IPS-20b (cell line): ENCODE results near the gene CIAO2A.
"Not testable (repeated sequence)": the region's sequence is repeated elsewhere in the genome, so short reads cannot be mapped to it uniquely, and the experiment has no call there.

Experiments used
- H3K27ac ChIP-seq: one replicate; pipeline ENCODE4 v1.5.1; 2013; ENCODE audit warnings: low read length
- H3K27me3 ChIP-seq: 2 replicates; pipeline ENCODE4 v1.6.1; 2013; ENCODE audit warnings: mild to moderate bottlenecking, low read length, inconsistent platforms; ENCODE audit not compliant: insufficient read depth
- H3K36me3 ChIP-seq: 2 replicates; pipeline ENCODE4 v1.6.1; 2013; ENCODE audit warnings: low read depth, mild to moderate bottlenecking, inconsistent platforms, low read length, moderate library complexity; ENCODE audit not compliant: insufficient read depth
- H3K4me1 ChIP-seq: 2 replicates; pipeline ENCODE4 v1.6.1; 2013; ENCODE audit warnings: mild to moderate bottlenecking, control low read depth, inconsistent platforms, low read length, moderate library complexity; ENCODE audit not compliant: insufficient read depth
- H3K4me3 ChIP-seq: 2 replicates; pipeline ENCODE4 v1.5.1; 2013; ENCODE audit warnings: mild to moderate bottlenecking, low read length, inconsistent platforms
- H3K9ac ChIP-seq: 2 replicates; pipeline ENCODE4 v1.6.1; 2013; ENCODE audit warnings: low read depth, mild to moderate bottlenecking, inconsistent platforms, low read length, moderate library complexity
- H3K9me3 ChIP-seq: 2 replicates; pipeline ENCODE4 v1.6.1; 2013; ENCODE audit warnings: mild to moderate bottlenecking, low read depth, low read length, inconsistent platforms; ENCODE audit not compliant: insufficient read depth

CIAO2A gene

DNA sequence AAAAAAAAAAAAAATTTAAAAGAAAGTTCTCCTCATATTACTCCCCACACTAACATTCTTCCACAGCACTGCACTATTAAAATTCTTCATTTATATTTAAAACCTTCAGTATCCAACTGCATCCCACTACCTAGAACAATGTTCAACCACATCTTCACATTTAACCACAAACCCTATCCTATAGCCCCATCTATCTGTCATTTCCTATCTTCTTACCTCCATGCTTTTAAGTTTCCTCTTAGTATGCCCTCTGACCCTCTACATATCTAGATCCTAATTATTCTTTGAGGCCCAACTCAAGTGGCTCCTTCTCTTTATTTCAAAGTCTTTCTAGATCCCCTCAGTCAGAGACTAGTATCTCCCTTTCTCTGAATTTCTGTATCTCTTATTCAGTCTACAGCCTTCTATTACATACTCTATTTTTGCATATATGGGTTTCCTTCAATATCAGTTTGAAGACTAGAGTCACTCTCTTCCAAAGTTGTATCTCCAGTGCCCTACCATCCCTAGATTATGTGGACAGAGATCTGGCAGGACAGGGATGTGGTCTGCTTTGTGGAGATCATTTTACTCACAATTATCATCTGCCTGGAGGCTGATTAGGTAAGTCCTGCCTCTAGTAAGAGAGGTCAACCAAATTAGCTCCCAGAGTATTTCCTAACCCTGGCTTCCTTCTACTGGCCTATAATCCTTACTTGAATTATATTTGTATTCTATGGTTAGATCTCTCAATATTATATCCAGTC, 1.4 kb downstream of the CIAO2A start:
- peak overlapping the region; percentile 80 for H3K4me3 ChIP-seq
- H3K27ac ChIP-seq, result no peak overlapping the region
- peaks cover 17% of the 10 kb centered on the region for H3K36me3 ChIP-seq
- H3K9ac ChIP-seq, result peak overlapping the region; percentile 92
- H3K9me3 ChIP-seq, result no peaks in the 10 kb centered on the region
- no peaks in the 10 kb centered on the region for H3K27me3 ChIP-seq
- peaks cover 11% of the 10 kb centered on the region for H3K4me1 ChIP-seq

DNA sequence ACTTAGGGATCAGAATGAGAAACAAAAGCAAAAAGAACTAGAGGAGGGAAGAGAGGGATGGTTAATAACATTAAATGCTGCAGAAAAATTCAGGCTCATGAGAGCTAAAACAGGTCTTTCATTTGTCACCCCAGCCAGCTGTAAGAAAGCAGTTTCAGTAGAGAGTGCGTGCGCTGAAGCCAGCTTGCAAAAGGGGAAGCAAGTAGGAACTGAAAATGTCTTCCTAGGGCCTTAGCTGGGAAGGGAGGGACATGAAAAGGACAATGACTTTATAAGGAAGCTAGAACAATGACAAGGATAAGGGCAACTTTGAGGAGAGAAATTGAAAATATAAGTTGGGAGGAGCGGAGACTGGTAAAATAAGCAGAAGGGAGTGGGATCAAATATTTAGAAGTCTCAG, 3.1 kb downstream of the CIAO2A start:
- Histone ChIP-seq H3K9me3 (no peaks in the 10 kb centered on the region), H3K27me3 (no peaks in the 10 kb centered on the region), H3K4me3 (no peak overlapping the region), H3K9ac (no peak overlapping the region), H3K36me3 (peaks cover 19% of the 10 kb centered on the region), H3K27ac (no peak overlapping the region), H3K4me1 (peaks cover 11% of the 10 kb centered on the region)

DNA sequence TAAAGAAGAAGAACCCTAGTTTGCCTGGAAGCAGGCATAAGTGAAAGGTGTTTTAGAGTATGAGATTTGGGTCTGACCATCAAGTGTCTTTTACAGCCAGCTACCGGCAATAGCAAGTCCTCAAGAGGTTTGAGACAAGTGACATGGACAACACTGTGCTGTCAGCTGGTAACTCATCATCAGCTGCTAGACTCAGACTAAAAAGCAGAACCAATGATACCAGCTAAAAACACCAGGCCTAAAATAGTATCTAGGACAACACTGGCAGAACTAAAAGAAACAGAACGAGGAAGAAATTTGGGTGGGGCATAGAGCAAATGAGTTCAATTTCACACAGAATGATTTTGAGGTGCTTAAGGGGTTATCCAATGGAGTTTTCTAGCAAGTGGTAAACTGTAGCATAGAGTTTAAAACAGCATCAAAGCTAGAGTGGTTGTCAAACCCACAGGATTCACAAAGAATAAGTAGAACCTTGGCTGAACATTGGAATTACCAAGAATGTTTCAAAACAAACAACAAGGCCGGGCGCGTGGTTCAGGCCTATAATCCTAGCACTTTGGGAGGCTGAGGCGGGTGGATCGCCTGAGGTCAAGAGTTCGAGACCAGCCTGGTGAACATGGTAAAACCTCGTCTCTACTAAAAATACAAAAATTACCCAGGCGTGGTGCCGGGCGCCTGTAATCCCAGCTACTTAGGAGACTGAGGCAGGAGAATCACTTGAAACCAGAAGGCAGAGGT, 3.9 kb downstream of the CIAO2A start:
- no peak overlapping the region for H3K27ac ChIP-seq
- peaks cover 19% of the 10 kb centered on the region for H3K36me3 ChIP-seq
- no peak overlapping the region for H3K9ac ChIP-seq
- H3K9me3 ChIP-seq, result no peaks in the 10 kb centered on the region
- H3K4me3 ChIP-seq, result no peak overlapping the region
- H3K27me3 ChIP-seq, result no peaks in the 10 kb centered on the region
- peaks cover 8% of the 10 kb centered on the region; the same call in 1 of the 2 replicates for H3K4me1 ChIP-seq

DNA sequence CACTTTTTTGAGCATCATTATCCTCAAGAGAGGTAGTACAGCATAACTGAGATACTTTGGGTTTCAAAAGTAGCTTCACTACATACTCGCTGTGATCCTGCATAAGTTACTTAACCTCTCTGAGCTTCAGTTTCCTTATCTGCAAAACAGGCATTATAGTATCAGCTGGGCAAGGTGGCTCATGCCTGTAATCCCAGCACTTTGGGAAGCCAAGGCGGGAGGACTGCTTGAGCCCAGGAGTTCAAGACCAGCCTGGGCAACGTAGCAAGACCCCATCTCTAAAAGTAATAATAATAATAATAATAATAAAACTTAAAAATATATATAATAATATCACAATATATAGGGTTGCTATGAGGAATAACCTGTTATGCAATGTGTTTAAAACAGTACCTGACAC, 10.9 kb downstream of the CIAO2A start:
- no peaks in the 10 kb centered on the region for H3K9me3 ChIP-seq

DNA sequence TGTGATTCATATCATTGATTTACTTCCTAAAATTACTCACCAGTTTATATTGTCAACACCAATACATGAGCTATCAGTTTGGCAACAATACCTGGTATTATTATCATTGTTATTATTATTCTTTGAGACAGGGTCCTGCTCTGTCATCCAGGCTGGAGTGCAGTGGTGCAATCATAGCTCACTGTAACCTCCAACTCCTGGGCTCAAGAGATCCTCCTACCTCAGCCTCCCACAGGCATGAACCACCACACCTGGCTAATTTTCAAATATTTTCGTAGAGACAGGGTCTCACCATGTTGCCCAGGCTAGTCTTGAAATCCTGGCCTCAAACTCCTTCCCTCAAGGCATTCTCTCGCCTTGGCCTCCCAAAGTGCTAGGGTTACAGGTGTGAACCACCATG, 20.1 kb downstream of the CIAO2A start:
- H3K27ac ChIP-seq, H3K4me3 ChIP-seq, H3K9ac ChIP-seq, H3K27me3 ChIP-seq, H3K4me1 ChIP-seq, H3K9me3 ChIP-seq: not testable (repeated sequence)
- H3K36me3 ChIP-seq, result peaks cover 37% of the 10 kb centered on the region

More for the DNA sequence above, 10.9 kb downstream of the CIAO2A start:
- Histone ChIP-seq H3K27ac (no peak overlapping the region), H3K4me3 (no peak overlapping the region), H3K27me3 (no peaks in the 10 kb centered on the region), H3K4me1 (no peaks in the 10 kb centered on the region), H3K9ac (no peak overlapping the region), H3K36me3 (peaks cover 38% of the 10 kb centered on the region)

DNA sequence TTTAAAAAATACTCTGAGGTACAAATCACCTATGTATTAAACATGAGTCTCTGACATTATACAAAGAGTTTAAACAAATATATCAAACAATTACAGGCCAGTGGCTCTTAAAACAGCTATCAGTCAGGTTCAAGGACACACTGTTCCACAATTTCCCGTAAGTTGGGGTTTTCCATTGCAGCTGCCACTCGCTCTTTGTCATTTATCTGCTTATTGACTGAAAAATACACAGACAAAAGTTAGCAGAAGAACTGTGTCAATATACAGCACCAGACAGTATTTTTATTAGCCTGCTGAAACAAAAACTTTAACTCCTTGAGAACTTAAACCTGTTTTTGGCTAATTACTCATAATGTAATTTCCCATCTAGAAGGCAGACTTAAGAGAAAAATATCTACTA, 20.8 kb downstream of the CIAO2A start:
- Histone ChIP-seq H3K9ac (no peak overlapping the region), H3K27ac (no peak overlapping the region), H3K36me3 (peaks cover 37% of the 10 kb centered on the region), H3K4me1 (no peaks in the 10 kb centered on the region), H3K9me3 (no peaks in the 10 kb centered on the region), H3K27me3 (no peaks in the 10 kb centered on the region), H3K4me3 (no peak overlapping the region)

DNA sequence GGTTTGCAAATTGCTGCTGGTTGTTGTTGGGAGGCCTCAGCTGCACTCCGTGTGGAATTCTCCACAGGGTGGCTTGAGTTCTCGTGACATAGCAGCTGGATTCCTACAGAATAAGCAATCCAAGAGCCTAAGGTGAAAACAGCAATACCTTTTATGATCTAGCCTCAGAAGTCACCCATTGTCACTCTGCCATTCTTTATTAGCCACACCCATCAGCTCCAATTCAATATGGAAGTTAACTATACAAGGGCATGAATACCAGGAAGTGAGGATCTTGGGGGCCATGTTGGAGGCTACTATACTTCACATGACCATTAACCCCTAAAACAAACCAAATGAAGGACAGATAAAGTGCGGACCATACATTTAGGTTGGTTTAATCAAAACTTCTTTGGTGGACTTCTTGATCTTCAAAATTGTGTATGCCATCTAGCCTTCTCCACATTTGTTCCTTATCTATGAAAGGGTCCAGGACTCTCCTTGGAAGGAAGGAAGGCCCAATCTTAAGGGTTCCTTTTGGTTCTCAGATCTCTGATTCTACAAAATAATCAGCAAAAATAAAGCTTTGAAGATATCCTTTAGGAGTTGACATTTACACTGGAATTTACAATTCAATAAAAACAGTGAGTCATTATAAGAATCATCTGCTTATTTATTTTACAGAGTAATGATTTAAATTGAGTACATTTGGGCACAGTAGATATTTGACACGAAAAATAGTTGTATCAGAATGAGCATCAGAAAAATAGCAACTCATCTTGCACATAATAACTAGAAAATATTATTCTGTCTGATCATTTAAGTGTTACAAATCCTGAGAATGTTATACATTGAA, 21.5 kb downstream of the CIAO2A start:
- Histone ChIP-seq H3K4me1 (no peaks in the 10 kb centered on the region), H3K36me3 (peaks cover 37% of the 10 kb centered on the region), H3K27ac (no peak overlapping the region)

DNA sequence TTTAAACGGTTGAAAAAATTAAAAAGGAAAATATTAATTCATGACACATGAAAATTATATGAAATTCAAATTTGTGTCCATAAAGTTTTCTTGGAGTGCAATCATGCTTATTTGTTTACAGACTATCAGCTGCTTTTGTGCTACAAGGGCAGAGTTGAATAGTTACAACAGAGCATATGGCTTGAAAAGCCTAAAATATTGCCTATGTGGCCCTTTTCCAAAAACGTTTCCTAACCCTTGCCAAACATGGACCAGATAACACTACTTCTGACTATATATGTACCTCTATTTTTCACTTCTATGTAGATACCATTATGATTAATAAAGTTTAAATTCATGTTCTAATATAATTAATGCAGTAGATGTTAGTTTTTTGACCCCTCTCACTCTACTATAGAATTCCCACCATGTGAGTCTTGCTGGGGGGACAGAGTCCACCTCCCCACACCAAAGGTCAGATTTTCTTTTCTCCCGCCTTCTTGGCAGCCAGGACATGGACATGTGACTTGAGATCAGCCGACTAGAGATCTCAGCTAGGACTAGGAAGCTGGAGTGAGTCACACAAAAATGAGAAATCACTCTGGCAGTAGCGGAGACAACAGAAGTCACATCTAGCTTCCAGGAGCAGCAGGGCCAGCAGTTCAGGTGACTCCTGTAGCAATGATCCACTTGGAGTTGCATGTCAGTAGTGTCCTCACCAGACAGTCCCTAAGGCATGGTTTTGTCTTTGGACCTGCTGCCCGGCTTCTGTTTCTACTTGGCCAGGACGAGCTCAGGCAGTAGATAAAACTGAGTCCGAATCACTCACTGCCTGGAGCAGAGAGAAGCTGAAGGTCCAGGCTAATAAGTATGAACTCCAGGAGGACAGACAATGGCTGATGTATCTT, 22.4 kb downstream of the CIAO2A start:
- Histone ChIP-seq H3K4me1 (no peaks in the 10 kb centered on the region), H3K36me3 (peaks cover 37% of the 10 kb centered on the region), H3K9me3 (no peaks in the 10 kb centered on the region), H3K4me3 (no peak overlapping the region), H3K27me3 (no peaks in the 10 kb centered on the region), H3K27ac (no peak overlapping the region), H3K9ac (no peak overlapping the region)

More for the DNA sequence above, 21.5 kb downstream of the CIAO2A start:
- no peak overlapping the region for H3K9ac ChIP-seq
- no peaks in the 10 kb centered on the region for H3K9me3 ChIP-seq
- H3K4me3 ChIP-seq, result no peak overlapping the region
- no peaks in the 10 kb centered on the region for H3K27me3 ChIP-seq

DNA sequence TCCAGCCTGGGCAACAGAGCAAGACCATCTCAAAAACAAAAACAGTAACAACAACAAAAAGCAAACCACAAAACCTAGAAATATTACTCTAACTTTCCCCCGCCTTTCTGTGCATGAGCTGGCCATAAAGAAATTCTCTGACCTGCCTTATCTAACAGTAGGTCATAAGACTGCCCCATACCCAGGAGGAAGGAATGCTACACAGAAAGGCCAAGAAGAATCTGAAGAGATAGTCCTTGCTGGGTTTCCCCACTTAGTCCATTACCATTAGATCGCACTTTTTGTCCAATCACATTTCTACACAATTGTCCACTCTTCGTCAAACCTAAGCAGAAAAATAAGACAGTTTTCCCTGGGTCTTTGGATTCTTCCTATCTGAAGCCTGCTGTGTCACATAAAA, 23.5 kb downstream of the CIAO2A start:
- Histone ChIP-seq H3K9me3 (no peaks in the 10 kb centered on the region), H3K9ac (no peak overlapping the region), H3K4me1 (no peaks in the 10 kb centered on the region), H3K4me3 (no peak overlapping the region), H3K27ac (no peak overlapping the region), H3K36me3 (peaks cover 35% of the 10 kb centered on the region), H3K27me3 (no peaks in the 10 kb centered on the region)

DNA sequence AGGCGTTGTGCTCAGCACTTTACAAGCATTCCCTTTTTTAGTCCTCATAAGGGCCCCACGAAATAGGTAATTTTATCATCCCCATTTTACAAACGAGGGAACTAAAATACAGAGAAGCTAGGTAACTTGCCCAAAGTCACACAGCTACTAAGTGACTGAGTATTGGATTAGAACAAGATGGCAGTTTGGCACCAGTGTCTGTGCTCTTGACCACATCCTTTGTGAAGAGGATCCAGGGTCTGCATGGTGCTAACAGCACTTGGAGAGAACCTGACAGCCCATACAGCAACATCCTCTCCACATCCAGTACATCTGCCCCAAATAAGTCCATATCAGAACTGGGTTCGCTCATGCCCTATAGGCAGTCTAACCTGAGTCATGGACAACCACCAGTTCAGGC, 25.5 kb downstream of the CIAO2A start:
- Histone ChIP-seq H3K27me3 (no peaks in the 10 kb centered on the region), H3K4me3 (no peak overlapping the region), H3K36me3 (peaks cover 20% of the 10 kb centered on the region), H3K27ac (no peak overlapping the region), H3K4me1 (no peaks in the 10 kb centered on the region), H3K9ac (no peak overlapping the region), H3K9me3 (no peaks in the 10 kb centered on the region)

DNA sequence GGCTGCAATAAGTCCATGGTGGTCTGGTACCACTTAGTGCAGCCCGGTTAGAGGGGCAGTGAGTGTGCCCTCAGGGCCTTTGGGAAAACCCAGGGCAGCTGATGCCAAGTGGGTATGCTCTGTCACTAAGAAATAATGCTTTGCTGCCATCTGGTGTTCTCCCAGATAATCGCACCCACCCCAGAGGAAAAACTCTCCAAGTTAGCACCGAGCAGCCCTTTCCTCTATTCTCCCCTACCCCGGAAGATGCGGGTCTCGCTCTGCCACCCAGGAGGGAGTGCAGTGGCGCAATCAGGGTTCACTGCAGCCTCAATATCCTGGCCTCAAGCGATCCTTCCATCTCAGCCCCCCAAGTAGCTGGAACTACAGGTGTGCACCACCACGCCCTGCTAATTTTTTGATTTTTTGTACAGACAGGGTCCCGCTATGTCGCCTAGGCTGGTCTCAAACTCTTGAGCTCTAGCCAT, 26.0 kb downstream of the CIAO2A start:
- no peak overlapping the region for H3K4me3 ChIP-seq
- no peaks in the 10 kb centered on the region for H3K27me3 ChIP-seq
- peaks cover 15% of the 10 kb centered on the region for H3K36me3 ChIP-seq
- no peak overlapping the region for H3K9ac ChIP-seq
- H3K27ac ChIP-seq, result no peak overlapping the region
- H3K4me1 ChIP-seq, result no peaks in the 10 kb centered on the region
- H3K9me3 ChIP-seq, result no peaks in the 10 kb centered on the region
